HCT116 (cell line): ENCODE measurements around the gene ZC3H12A. TPM values are rescaled to one million over a fixed set of nuclear protein-coding genes. Genes with fewer than 3 reads are reported as not detected.

Source experiments
- ATAC-seq: fragments of 200-7000 bp; cut with Tn5 transposase; 2 replicates; pipeline ENCODE4 v1.9.1; 2020; ENCODE audit warnings: mild to moderate bottlenecking, moderate library complexity
- BruUV-seq: library from RNA; stranded (reverse); fragments of 400-500 nt; replicated peaks from 2 replicates; lab custom pipeline; 2021; lab: Mats Ljungman, UMichigan
- CTCF ChIA-PET: fragments of 300-600 bp; sonication (Branson Sonifier 250); formaldehyde crosslinking; loops from one replicate; lab custom pipeline; 2021; ENCODE audit warnings: antibody characterized with exemption; lab: Charles Lee
- POLR2A ChIA-PET: fragments of 300-600, 350-600 bp; sonication (Branson Sonifier 250); formaldehyde crosslinking; loops from one replicate; lab custom pipeline; 2021; ENCODE audit warnings: antibody characterized with exemption; lab: Charles Lee
- RAD21 ChIA-PET, 2 experiments: fragments of 300-600 bp; sonication (Branson Sonifier 250); formaldehyde crosslinking; loops; one replicate each; lab custom pipeline; 2023; ENCODE audit warnings: low total read pairs in 2 of 2; ENCODE audit not compliant: uncharacterized antibody in 2 of 2, unreplicated experiment in 2 of 2, low non-redundant PET in 1 of 2; lab: Charles Lee
- DNase-seq: peaks from one replicate; pipeline ENCODE4 v3.0.0-alpha.2; 2010; ENCODE audit warnings: low read depth, low spot score
- H2AFZ ChIP-seq: fragments of 200-600 bp; shearing (Covaris generic), sonication (generic); 2 replicates; pipeline ENCODE4 v1.6.1; 2017; ENCODE audit warnings: low read depth, mixed run types, mixed read lengths, antibody characterized with exemption, low read length; ENCODE audit not compliant: poor library complexity, severe bottlenecking
- H3K27ac ChIP-seq: 2 replicates; pipeline ENCODE4 v1.5.1; 2012; ENCODE audit warnings: low read depth, low read length
- H3K27me3 ChIP-seq: fragments of 200-600 bp; sonication (generic); 2 replicates; pipeline ENCODE4 v1.6.1; 2016; ENCODE audit warnings: mixed run types, low read length, mixed read lengths; ENCODE audit not compliant: insufficient read depth
- H3K36me3 ChIP-seq, 2 experiments: fragments of 200-500 bp in 1 of 2; fragments of 200-600 bp in 1 of 2; sonication (Bioruptor generic) in 1 of 2; sonication (generic) in 1 of 2; 2 replicates each; pipeline versions ENCODE4 v1.5.1 to v1.6.1; 2014 to 2016; ENCODE audit warnings: low read length in 2 of 2, inconsistent platforms in 1 of 2, mixed read lengths in 1 of 2, mixed run types in 1 of 2; ENCODE audit not compliant: insufficient read depth in 2 of 2, control insufficient read depth in 1 of 2
- H3K4me1 ChIP-seq, 2 experiments: fragments of 200-600 bp in 1 of 2; sonication (generic) in 1 of 2; 2 replicates each; pipeline versions ENCODE4 v1.5.1 to v1.6.1; 2012 to 2017; ENCODE audit warnings: low read length in 2 of 2, inconsistent platforms in 1 of 2, mild to moderate bottlenecking in 1 of 2, mixed read lengths in 1 of 2, mixed run types in 1 of 2, moderate library complexity in 1 of 2; ENCODE audit not compliant: insufficient read depth in 2 of 2, control insufficient read depth in 1 of 2
- H3K4me2 ChIP-seq: fragments of 200-600 bp; sonication (generic); 2 replicates; pipeline ENCODE4 v1.6.1; 2017; ENCODE audit warnings: mixed run types, low read length, mixed read lengths
- H3K4me3 ChIP-seq, 2 experiments: fragments of 200-600 bp in 1 of 2; sonication (generic) in 1 of 2; replicated peaks in 1 of 2; 2 replicates each; pipeline ENCODE4 v1.5.1; 2011 to 2016; ENCODE audit warnings: low read length in 2 of 2, control low read depth in 1 of 2, low read depth in 1 of 2, mild to moderate bottlenecking in 1 of 2, mixed read lengths in 1 of 2, mixed run types in 1 of 2
- H3K79me2 ChIP-seq: fragments of 200-600 bp; sonication (generic); 2 replicates; pipeline ENCODE4 v1.6.1; 2017; ENCODE audit warnings: mild to moderate bottlenecking, mixed run types, low read length, moderate library complexity, mixed read lengths; ENCODE audit not compliant: insufficient read depth
- H3K9ac ChIP-seq: fragments of 200-600 bp; sonication (generic); 2 replicates; pipeline ENCODE4 v1.6.1; 2016; ENCODE audit warnings: low read length, mixed read lengths
- H3K9me2 ChIP-seq: fragments of 200-600 bp; sonication (generic), shearing (Covaris generic); 2 replicates; pipeline ENCODE4 v1.6.1; 2017; ENCODE audit warnings: mixed run types, mild to moderate bottlenecking, moderate library complexity; ENCODE audit not compliant: insufficient read depth
- H3K9me3 ChIP-seq, 2 experiments: fragments of 200-500 bp in 1 of 2; fragments of 200-600 bp in 1 of 2; sonication (Bioruptor generic) in 1 of 2; sonication (generic) in 1 of 2; 2 replicates each; pipeline ENCODE4 v1.6.1; 2014 to 2017; ENCODE audit warnings: low read length in 2 of 2, mixed read lengths in 2 of 2, inconsistent platforms in 1 of 2, low read depth in 1 of 2, mild to moderate bottlenecking in 1 of 2, mixed run types in 1 of 2, moderate library complexity in 1 of 2; ENCODE audit not compliant: control insufficient read depth in 1 of 2, insufficient read depth in 1 of 2
- H4K20me1 ChIP-seq: fragments of 200-600 bp; sonication (generic), shearing (Covaris generic); 2 replicates; pipeline ENCODE4 v1.6.1; 2017; ENCODE audit warnings: mixed run types, mild to moderate bottlenecking, moderate library complexity; ENCODE audit not compliant: insufficient read depth
- ATF3 ChIP-seq: IDR thresholded peaks from 2 replicates; pipeline ENCODE4 v1.6.1; 2012
- CTCF ChIP-seq, 3 experiments: fragments of 200-600 bp in 1 of 3; sonication (generic) in 1 of 3; IDR thresholded peaks in 2 of 3; conservative IDR thresholded peaks in 1 of 3; 2 replicates each; pipeline ENCODE4 v1.5.1; 2012 to 2017; ENCODE audit warnings: low read depth in 2 of 3, low read length in 2 of 3, antibody characterized with exemption in 1 of 3, borderline replicate concordance in 1 of 3, control low read depth in 1 of 3, mild to moderate bottlenecking in 1 of 3, mixed read lengths in 1 of 3, mixed run types in 1 of 3, moderate library complexity in 1 of 3; ENCODE audit not compliant: insufficient read depth in 1 of 3
- ELF1 ChIP-seq: IDR thresholded peaks from 2 replicates; pipeline ENCODE4 v1.6.1; 2012; ENCODE audit warnings: low read depth, borderline replicate concordance
- REST ChIP-seq: IDR thresholded peaks from 2 replicates; pipeline ENCODE4 v1.6.1; 2012; ENCODE audit warnings: low read depth
- SRF ChIP-seq: IDR thresholded peaks from 2 replicates; pipeline ENCODE4 v1.6.1; 2012; ENCODE audit warnings: low read depth
- ZBTB33 ChIP-seq: IDR thresholded peaks from 2 replicates; pipeline ENCODE4 v1.6.1; 2011; ENCODE audit warnings: mild to moderate bottlenecking, low read length, moderate library complexity; ENCODE audit not compliant: insufficient replicate concordance; ENCODE audit errors: extremely low read depth
- intact Hi-C: fragments of 100-400 bp; cut with micrococcal nuclease; formaldehyde crosslinking; loops from 2 replicates; pipeline ENCODE4 v1.10.0; 2022
- total RNA-seq: library from RNA; stranded (reverse); gene quantifications from one replicate; pipeline ENCODE4 v1.2.1, GENCODE V29; 2021; ENCODE audit not compliant: unreplicated experiment

ZC3H12A gene
- total RNA-seq, 1 experiment from 2014 or later, result 10.6 TPM

GRCh38 chr1:37468037-37468436, 6.3 kb upstream of the ZC3H12A start:
- no peak for ATAC-seq

More at GRCh38 chr1:37468037-37468436, 6.3 kb upstream of the ZC3H12A start:
- ChIA-PET RAD21 (no interaction called here), POLR2A (no interaction called here)
- Histone ChIP-seq H3K4me2 (no peak overlapping the region), H3K27ac (no peak overlapping the region)
- intact Hi-C loops, result no loop called here
- TF ChIP-seq SRF (no peak), ELF1 (no peak), CTCF (IDR thresholded peaks at IDR 0.05 in 2 of 3, conservative IDR thresholded peaks at IDR 0.05 in 1 of 3; ENCODE audit: borderline replicate concordance in 1 of 3, insufficient read depth in 1 of 3, low read depth in 2 of 3, low read length in 2 of 3) (no peak), REST (no peak), ZBTB33 (no peak), ATF3 (no peak)
- TF ChIP-seq, all 23 proteins: peak for 0
- H2AFZ ChIP-seq, result no peak overlapping the region
- no peaks in the 10 kb centered on the region for H3K9me3 ChIP-seq
- H3K27me3 ChIP-seq, result 0 out of 2 replicates have a peak, but pooled peaks cover 3% of the 10 kb centered on the region
- H4K20me1 ChIP-seq, result no peaks in the 10 kb centered on the region
- DNase-seq, result no peak
- no peak overlapping the region for H3K4me3 ChIP-seq
- no peaks in the 10 kb centered on the region for H3K9me2 ChIP-seq
- H3K9ac ChIP-seq, result no peak overlapping the region
- BruUV-seq, result no TSS peak
- H3K4me1 ChIP-seq, result peaks cover 23 to 26% of the 10 kb centered on the region in 2 experiments
- CTCF ChIA-PET, result no interaction called here
- 0 out of 4 replicates have a peak, but pooled peaks cover 0 to 3% of the 10 kb centered on the region in 2 experiments for H3K36me3 ChIP-seq
- no peaks in the 10 kb centered on the region for H3K79me2 ChIP-seq
